ENCODE data around the gene FTCD.
"Not testable (repeated sequence)": the region's sequence is repeated elsewhere in the genome, so short reads cannot be mapped to it uniquely, and the experiment has no call there.

Gene FTCD

DNA sequence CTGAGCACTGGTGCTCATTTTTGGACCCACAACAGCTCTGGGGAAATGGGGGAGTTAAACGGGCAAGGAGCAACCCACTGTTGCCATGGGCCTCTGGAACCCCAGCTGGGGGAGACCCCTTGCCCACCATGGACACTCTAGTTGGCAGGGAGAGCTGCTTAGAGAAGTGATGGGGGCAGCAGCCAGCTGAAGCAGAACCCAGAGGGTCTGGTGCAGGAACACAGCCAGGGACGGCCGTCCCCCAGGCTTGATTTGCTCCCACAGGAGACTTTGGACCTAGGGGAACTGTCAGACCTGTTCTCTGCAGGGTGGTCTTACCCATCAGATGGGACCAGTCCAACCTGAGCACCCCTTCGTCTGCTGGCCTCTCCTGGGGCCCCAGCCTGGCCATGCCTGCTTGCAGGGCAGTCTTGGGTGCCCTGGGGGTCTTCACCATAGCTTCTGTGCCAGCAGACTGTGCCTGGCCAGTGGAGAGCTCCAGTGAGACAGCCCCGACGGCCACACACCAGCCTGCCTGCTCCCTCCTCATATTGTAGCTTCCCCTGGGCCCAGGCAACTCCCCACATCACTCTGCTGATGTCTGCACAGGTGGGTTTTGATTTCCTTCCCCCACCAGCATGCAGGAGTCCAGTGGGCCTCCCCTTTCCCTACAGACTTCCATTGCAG is 17.6 kb upstream of the FTCD start:
- DNase-seq = peak in 1 of 10 donors; percentile 60
- intact Hi-C loops (cut with DNase I) = no loop called here

DNA sequence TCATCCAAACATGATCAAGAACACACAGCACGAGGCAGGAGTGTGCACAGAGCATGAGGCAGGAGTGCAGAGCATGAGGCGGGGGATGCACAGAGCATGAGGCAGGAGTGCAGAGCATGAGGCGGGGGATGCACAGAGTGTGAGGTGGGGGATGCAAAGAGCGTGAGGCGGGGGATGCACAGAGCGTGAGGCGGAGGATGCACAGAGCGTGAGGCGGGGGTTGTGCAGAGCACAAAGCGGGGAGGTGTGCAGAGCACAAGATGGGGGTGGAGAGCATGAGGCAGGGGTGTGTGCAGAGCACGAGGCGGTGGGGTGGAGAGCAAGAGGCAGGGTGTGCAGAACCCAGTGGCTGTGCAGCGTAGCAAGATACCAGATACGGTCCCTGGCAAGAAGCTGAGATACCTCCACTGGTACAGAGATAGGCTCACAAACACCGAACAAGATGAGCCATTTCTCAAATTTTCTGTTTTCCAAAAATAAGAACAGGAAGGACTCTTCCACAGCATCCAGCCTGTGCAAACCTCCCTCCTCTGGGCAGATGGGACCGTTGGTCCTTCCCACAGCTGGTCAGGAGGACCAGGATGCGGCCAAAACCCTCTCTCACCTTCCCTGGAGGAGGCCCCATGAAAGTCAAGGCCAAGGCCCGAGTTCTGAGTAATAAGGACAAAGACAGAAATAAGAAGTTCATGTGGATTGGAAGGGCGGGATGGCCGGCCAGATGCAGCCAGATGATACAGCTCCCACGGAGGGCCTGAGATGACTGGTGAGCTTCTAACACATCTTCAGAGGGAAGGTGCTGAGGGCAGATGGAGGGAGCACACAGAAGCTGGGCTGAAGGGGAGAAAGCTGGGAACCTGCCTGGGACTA is 16.9 kb upstream of the FTCD start:
- DNase-seq = peak in 2 of 10 donors; percentile 68 to 71
- intact Hi-C loops (cut with DNase I) = no loop called here

DNA sequence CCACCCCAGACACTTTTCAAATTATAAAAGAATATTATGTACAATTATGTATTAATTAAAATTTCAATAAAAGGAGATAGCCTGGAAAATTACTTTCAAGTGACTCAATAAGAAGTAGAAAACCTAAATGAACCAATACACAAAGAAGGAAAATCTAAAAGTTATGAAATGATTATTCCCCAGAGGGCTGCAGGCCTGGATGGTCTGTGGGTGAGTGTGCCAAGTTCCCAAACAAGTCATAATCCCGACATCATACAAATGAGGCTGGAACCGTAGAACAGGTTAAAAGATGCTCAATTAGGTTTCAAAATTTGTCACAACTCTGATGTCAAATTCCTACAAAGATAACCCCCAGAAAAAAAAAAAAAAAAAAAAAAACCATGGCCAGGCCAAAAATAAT is 16.2 kb upstream of the FTCD start:
- no peak for DNase-seq
- intact Hi-C loops (cut with DNase I) = no loop called here

DNA sequence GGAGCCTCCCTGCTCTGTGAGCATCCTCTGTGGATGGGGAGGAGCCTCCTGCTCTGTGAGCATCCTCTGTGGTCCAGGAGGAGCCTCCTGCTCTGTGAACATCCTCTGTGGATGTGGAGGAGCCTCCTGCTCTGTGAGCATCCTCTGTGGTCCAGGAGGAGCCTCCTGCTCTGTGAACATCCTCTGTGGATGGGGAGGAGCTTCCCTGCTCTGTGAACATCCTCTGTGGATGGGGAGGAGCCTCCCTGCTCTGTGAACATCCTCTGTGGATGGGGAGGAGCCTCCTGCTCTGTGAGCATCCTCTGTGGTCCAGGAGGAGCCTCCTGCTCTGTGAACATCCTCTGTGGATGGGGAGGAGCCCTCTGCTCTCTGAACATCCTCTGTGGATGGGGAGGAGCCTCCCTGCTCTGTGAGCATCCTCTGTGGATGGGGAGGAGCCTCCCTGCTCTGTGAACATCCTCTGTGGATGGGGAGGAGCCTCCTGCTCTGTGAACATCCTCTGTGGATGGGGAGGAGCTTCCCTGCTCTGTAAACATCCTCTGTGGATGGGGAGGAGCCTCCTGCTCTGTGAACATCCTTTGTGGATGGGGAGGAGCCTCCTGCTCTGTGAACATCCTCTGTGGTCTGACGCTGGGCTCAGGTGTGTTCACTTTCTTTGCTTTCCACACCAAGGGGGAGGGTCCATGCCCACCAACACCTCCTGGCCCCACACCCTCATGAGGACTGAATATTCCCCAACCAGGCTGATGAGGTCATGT is 15.2 kb upstream of the FTCD start:
- intact Hi-C loops (cut with DNase I) = not testable (repeated sequence)
- DNase-seq = peak in 3 of 10 donors; percentile 6 to 65 (median 33)

DNA sequence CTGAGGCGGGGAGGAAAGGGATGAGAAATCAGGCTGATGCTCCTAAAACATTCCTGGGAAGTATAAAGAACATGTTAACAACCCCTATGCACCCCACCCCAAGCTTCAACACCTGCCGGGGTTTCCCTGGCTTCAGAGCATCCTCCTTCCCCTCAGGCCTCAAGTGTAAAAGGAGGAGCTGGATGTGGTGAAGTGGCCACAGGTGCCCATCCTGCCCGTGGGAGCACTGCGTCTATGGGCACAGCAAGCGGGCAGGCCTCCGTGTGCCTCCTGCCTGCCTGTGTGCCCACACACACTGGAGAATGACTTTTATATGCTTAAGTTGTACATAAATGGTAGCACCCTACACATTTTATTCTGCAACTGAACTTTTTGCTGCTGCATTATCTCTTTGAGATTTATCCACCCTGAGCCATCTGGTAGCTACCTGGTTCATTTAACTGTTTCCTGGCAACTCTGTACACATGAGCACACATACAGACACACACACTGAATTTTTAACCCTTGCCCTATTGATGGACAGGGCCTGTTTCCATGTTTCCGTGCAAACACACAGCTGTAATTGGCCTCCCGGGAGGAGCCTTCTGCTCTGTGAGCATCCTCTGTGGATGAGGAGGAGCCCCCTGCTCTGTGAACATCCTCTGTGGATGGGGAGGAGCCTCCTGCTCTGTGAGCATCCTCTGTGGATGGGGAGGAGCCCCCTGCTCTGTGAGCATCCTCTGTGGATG is 13.4 kb upstream of the FTCD start:
- intact Hi-C loops (cut with DNase I) = no loop called here
- peak in 4 of 10 donors; percentile 5 to 80 (median 70) for DNase-seq

DNA sequence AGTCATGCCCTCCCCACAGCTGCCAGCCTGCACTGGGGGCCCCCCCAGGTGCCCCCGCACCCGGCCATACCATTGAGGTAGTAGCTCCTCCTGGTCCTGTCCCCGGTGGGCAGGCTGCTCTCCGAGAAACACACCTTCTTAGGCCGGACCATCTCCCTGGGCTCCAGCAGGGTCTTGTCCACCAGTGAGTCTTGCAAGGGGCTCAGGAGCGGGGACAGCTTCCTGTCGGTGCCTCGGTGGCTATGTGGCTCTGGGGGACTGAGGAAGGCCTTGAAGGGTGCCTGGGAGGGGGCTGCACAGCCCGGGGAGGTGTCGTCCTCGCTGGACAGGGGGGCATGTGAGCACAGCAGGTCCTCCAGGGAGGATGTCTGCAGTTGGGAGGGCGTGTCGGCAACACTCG is 12.9 kb upstream of the FTCD start:
- peak in 5 of 10 donors; percentile 1 to 74 (median 63) for DNase-seq
- intact Hi-C loops (cut with DNase I) = no loop called here

DNA sequence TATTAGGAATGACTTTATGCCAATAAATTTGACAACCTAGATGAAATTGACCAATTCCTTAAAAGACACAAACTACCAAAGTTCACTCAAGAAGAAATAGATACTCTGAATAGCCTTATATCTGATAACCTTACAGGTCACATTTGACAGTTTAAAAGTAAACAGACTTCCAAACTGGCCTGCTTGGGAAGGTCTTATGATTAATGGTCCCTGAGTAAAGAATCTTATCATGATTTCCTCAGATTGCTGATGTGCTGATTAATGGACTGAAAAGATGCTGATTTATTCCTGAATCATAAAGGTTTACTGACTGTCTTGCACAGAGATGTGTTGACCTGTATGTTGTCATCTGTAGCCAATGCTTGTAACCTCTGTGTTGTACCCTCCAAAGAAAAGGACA is 9.7 kb upstream of the FTCD start:
- intact Hi-C loops (cut with DNase I) = no loop called here
- DNase-seq = no peak

DNA sequence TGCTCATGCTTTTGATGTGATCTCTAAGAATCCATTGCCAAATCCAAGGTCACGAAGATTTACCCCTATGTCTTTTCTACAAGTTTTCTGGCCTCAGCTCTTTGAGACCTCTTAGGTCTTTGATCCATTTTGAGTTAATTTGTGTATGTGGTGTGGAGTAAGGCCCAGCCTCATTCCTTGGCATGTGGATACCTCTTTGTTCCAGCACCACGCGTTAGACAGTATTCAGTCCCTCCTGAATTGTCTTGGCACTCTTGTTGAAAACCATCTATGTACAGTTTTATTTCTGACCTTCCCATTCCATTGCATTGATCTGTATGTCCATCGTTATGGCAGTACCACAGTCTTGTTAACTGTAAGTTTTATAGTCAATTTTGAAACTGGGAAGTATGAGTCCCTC is 8.0 kb upstream of the FTCD start:
- intact Hi-C loops (cut with DNase I) = no loop called here
- no peak for DNase-seq

DNA sequence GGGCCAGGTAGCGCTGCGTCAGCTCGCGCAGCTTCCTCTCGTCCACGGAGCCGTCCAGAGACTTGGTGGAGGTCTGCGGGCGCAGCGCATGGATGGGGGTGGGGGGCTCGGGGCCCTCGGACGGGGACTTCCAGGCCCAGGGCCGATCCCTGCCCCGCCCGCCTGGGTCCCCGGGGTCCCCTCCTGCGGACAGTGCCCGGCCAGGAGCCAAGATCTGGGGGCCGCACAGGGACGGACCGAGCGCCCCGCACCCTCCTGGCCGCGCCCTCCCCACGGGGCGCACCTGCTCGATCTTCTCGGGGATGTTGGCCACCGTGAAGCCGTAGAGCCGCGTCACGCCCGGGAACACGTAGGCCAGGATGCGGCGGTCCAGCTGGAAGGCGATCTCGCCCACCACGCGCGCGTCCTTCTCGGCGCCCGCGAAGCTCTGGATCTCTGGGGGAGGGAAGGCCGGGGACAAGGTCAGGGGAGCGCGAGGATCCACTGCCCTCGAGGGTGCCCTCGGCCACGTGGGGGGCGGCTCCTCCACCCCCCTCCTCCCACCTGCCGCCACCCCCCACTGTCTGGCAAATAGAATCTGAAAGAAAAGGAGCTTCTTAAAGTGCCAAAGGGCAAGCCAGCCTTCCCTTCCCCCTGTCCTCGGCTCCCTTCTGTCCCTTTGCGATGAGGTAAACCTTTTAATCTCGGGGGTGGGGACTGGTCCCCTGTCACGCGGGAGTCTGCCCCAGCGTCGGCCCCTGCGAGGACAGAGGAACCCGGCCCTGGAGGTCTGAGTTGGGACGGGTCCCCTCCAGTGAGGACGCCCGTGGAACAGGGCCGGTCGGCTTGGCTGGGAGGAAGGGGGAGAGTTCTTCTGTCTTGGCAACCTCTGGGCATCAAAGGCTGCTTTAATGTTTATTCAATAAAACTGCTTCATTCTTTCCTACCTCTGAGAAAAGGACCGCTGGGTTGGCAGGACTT is 6.5 kb upstream of the FTCD start:
- intact Hi-C loops (cut with DNase I) = no loop called here
- DNase-seq = peak in 6 of 10 donors; percentile 5 to 81 (median 39)

DNA sequence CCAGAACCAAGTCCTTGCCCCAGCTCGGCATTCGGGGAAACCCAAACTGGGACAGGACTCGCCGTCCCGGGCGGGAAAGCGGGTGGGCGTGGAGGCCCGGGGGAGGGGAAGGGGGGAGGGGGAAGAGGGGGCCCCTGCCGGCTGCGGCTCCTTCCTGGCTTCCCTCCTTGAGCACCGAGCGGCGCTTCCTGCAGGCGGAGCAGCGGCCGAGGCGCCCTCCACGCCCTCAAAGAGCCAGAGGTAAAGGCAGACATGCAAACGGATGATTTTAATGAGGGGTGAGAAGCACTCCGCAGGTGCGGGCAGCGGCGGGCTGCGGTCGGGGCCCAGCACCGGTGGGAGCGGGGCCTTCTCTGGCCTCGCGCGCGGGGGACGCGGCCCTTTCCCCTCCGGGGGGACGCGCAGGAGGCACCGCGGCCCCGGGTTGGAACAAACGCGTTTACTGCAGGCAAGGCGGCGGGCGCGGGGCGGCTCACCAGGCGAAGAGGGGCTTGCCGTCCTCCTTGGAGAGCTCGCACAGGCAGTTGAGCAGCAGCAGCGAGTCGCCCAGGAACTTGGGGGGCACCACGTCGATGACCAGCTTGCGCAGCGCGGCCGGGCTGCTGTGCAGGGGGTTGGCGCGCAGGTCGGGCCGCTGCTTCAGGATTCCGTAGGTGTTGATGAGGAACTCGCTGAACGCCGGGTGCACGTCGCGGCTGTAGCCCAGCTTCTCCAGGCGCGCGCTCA is 5.7 kb upstream of the FTCD start:
- intact Hi-C loops (cut with DNase I) = no loop called here
- DNase-seq = peak in 8 of 10 donors; percentile 1 to 76 (median 6)

DNA sequence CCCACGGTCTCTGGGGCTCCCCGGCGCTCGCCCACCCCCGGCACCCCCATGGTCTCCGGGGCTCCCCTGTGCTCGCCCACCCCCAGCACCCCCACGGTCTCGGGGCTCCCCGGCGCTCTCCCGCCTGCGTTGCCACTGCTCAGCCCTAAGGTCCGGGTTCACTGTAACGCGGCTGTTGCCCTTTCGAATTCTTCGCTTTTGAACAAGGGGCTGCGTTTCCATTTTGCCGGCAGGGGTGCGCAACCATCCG is 5.2 kb upstream of the FTCD start:
- peak in 2 of 10 donors; percentile 0 to 72 for DNase-seq
- intact Hi-C loops (cut with DNase I) = no loop called here

DNA sequence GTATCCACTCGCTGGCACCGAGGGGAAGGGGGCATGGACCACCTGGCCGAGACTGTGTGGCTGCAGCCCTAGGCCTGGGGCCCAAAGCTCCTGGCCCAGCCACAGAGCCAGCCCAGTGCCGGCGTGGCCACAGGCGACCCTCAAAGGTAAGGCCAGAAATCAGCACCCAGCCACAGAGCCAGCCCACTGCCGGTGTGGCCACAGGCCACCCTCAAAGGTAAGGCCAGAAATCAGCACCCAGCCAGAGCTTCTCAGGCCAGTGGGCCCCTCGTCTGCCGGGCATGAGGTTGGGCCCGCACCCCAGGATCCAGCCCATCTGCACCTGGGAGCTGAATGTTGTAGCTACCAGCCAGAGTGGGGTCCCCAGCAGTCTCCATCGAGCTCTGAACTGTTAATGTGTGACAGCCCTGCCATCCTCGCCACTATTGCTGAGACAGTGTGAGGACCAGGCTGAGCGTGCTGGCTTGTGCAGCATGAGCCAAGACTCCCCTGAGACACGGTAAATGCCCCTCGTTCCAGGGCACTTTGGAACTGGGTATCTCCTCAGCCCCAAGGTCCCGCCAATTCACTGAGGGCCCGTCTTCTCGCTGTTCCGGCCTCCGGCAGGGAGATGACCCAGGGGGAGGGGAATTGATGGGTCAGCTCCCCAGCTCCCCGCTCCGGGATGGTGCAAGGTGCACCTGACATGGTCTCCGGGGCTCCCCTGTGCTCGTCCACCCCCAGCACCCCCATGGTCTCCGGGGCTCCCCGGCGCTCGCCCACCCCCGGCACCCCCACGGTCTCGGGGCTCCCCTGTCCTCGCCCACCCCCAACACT is 4.7 kb upstream of the FTCD start:
- peak in 7 of 10 donors; percentile 4 to 72 (median 7) for DNase-seq
- intact Hi-C loops (cut with DNase I) = no loop called here

DNA sequence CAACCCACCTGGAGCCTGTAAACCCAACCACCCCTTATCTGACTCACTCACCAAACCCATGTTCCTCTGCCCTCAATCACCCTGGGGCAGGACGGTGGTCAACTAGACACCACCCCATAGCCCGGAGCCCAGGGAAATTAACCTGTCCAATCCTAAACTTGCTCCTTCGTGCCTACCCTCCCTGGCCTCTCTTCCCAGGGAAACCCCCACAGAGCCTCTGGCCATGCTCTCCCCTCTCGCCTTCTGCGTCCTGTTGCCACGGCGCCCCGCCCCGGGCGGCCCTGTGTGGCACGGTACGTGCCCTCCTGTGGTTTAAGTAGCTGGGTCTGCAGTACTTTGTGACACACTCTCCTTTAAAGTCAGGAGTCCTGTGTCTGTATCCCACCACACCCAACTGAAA is 4.0 kb upstream of the FTCD start:
- intact Hi-C loops (cut with DNase I) = no loop called here
- peak in 3 of 10 donors; percentile 7 to 43 (median 27) for DNase-seq

DNA sequence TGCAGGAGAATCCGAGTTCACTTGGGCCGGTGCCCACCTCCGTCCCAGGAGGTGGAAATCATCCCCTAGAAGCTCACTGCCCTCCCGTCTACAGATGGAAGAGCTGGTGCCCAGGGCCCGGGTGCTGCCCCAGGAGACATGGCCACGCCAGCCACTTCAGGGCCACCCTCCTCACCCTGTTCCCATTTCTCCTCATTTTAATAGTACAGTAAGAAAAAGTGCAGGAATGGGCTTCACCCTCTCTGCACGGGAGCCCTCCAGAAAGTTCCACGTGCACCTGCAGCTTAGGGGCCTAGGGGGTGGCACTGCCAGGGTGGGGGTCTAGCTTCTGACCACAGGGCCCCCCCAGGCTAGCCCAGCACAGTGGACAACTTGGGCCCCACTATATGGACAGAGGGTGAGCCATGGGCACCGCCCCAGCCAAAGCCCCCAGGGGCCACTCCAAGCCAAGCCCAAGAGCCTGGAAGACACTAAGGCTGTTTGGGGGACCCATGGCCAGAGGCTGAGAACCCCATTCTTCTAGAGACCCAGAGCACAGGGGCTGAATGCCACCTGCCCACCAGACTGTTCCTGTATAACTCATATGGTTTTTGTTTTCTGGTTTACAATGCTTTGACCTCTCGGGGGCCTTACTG is 3.4 kb upstream of the FTCD start:
- intact Hi-C loops (cut with DNase I) = no loop called here
- peak in 5 of 10 donors; percentile 3 to 79 (median 6) for DNase-seq

DNA sequence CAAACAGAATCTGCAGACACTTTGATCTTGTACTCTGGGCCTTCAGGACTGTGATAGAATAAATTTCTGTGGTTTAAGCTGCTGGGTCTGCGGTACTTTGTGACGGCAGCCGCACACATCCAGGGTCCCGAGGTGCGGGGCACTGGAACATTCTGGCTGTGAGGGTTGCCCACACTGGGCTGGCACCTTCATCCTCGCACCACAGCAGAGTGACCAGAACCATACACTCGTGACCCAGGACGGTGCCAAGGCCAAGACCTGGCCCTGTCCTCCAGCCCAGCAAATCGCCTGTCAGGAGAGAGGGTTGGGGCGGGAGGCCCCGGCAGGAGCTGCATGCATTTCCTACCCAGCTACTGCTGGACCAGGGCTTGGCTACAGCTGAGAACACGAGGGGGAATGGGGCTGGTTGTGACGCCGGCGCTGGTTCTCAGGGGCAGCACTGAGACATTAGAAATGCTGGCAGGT is 2.6 kb upstream of the FTCD start:
- intact Hi-C loops (cut with DNase I) = no loop called here
- peak in 5 of 10 donors; percentile 2 to 61 (median 35) for DNase-seq

DNA sequence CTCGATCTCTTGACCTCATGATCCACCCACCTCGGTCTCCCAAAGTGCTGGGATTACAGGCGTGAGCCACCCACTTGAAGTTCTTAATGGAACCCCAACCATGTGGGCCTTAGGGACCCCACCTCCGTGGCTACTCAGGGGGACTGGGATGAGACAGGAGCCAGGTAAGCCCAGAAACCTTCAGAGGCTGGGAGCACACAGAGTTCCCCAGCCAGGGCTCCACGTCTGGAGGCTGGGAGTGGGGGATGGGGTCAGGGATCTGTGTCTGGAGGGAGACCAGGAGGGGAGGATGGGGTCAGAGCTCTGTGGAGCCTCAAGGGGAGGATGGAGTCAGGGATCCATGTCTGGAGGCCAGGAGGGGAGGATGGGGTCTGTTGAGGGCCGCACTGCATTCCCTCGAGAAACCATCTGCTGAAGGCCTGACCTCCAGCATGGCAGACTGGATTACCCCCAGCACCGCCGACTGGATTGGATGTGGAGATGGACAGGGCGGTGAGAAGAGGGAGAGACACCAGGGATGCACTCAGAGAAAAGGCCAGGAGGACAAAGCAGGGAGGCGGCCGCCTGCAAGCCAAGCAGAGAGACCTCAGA is 2.1 kb upstream of the FTCD start:
- DNase-seq = peak in 5 of 10 donors; percentile 1 to 77 (median 2)
- intact Hi-C loops (cut with DNase I) = no loop called here

DNA sequence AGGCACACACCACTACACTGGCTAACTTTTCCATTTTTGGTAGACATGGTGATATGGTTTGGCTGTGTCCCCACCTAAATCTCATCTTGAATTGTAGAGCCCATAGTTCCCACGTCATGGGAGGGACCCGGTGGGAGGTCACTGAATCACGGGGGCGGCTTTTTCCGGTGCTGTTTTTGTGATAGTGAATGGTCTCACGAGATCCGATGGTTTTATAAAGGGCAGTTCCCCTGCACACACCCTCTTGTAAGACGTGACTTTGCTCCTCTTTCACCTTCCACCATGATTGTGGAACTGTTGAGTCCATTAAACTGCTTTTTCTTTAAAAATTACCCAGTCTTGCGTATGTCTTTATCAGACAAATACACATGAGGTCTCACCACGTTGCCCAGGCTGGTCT is 1.3 kb upstream of the FTCD start:
- DNase-seq = peak in 1 of 10 donors; percentile 5
- intact Hi-C loops (cut with DNase I) = no loop called here
